Measurements from ENCODE around the gene LHFPL2. TPM values are rescaled to one million over a fixed set of nuclear protein-coding genes. Genes with fewer than 3 reads are reported as not detected.
"Not testable (repeated sequence)": the region's sequence is repeated elsewhere in the genome, so short reads cannot be mapped to it uniquely, and the experiment has no call there.

The LHFPL2 gene
- polyA plus RNA-seq, 1 of the 3 experiments (the other 2 are of a cell fraction), result 10.4 TPM

DNA sequence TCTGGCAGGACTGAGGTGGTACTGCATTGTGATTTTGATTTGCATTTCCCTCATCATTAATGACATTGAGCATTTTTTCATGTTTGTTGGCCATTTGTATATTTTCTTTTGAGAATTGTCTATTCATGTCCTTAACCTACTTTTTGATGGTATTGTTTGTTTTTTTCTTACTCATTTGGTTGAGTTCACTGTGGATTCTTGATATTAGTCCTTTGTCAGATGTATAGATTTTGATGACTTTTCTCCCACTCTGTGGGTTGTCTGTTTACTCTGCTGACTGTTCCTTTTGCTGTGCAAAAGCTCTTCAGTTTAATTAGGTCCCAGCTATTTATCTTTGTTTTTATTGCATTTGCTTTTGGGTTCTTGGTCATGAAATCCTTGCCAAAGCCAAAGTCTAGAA is 25.3 kb upstream of the LHFPL2 start:
- H4K20me1 ChIP-seq (ENCODE audit: insufficient read depth); H3K9ac ChIP-seq; CTCF ChIA-PET; H3K4me2 ChIP-seq; H3K9me2 ChIP-seq; POLR2A ChIA-PET; H3K9me3 ChIP-seq; H3K36me3 ChIP-seq (replicated peaks in 1 of 2; ENCODE audit: control insufficient read depth in 1 of 2, insufficient read depth in 2 of 2, low read length in 1 of 2); H3K27ac ChIP-seq (ENCODE audit: low read depth in 2 of 2, low read length in 1 of 2); H3K4me3 ChIP-seq (ENCODE audit: low read depth in 2 of 2, low read length in 1 of 2); H3K79me2 ChIP-seq (ENCODE audit: insufficient read depth); H2AFZ ChIP-seq (ENCODE audit: low read depth); H3K27me3 ChIP-seq (ENCODE audit: insufficient read depth); DNase-seq: not testable (repeated sequence)
- Histone ChIP-seq H3F3A (replicated peaks; ENCODE audit: insufficient read depth) (peaks cover 23% of the 10 kb centered on the region), H3K4me1 (ENCODE audit: control insufficient read depth in 1 of 2, insufficient read depth in 2 of 2, low read depth in 1 of 2, low read length in 1 of 2) (peaks cover 10 to 18% of the 10 kb centered on the region in 2 experiments)

DNA sequence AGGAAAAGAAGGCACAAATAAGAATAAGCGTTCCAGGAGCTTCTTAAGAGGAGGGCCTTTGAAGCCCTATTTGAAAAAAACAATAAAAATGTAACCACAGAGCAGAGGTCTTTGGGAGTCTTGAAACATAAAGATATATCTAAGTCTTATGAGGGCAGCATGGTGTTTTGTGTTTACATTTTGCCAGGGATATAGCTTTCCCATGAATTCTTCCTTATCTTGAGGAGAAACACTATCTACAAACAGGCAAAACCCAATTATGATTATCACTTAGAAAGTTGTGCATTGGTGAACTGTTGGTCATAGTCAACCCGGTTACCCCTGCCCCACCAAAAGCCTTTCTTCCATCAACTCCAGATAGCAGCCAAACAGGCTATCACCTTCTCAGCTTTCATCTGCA is 23.6 kb upstream of the LHFPL2 start:
- Histone ChIP-seq H3K4me2 (no peak overlapping the region), H3K27me3 (ENCODE audit: insufficient read depth) (no peaks in the 10 kb centered on the region), H3K4me3 (ENCODE audit: low read depth in 2 of 2, low read length in 1 of 2) (no peak overlapping the region), H3K4me1 (ENCODE audit: control insufficient read depth in 1 of 2, insufficient read depth in 2 of 2, low read depth in 1 of 2, low read length in 1 of 2) (peaks cover under 1 to 5% of the 10 kb centered on the region in 2 experiments; a peak in 3 of 4 replicates), H3F3A (replicated peaks; ENCODE audit: insufficient read depth) (peaks cover 7% of the 10 kb centered on the region), H3K9me3 (no peaks in the 10 kb centered on the region), H3K9ac (no peak overlapping the region), H3K79me2 (ENCODE audit: insufficient read depth) (no peaks in the 10 kb centered on the region), H2AFZ (ENCODE audit: low read depth) (no peak overlapping the region), H4K20me1 (ENCODE audit: insufficient read depth) (no peaks in the 10 kb centered on the region), H3K27ac (ENCODE audit: low read depth in 2 of 2, low read length in 1 of 2) (peak overlapping the region in 1 of 2 experiments; percentile 58; a peak in 2 of 4 replicates), H3K9me2 (no peaks in the 10 kb centered on the region), H3K36me3 (replicated peaks in 1 of 2; ENCODE audit: control insufficient read depth in 1 of 2, insufficient read depth in 2 of 2, low read length in 1 of 2) (no peaks in the 10 kb centered on the region)
- POLR2A ChIA-PET, result no interaction called here
- no peak for DNase-seq
- WGBS (ENCODE audit: low lambda C conversion rate), result 81% methylated on average over 2 of the region's 2 CpGs
- CTCF ChIA-PET, result interaction anchor here (0.6 kb wide), 1 partner anchor 40 kb away, joined by 3 read pairs; no protein-coding TSS in a partner anchor
- TF ChIP-seq JUND (IDR thresholded peaks at IDR 0.05) (no peak), RXRA (IDR thresholded peaks at IDR 0.05; ENCODE audit: borderline replicate concordance, low read depth) (no peak), ELF1 (IDR thresholded peaks at IDR 0.05) (no peak), EZH2phosphoT487 (IDR thresholded peaks at IDR 0.05; ENCODE audit: borderline replicate concordance, low read depth) (no peak), GABPA (IDR thresholded peaks at IDR 0.05; ENCODE audit: low read depth) (no peak), FOXM1 (IDR thresholded peaks at IDR 0.05; ENCODE audit: low read depth) (no peak), EP300 (IDR thresholded peaks at IDR 0.05; ENCODE audit: borderline replicate concordance in 1 of 2, low read depth in 1 of 2, low read length in 1 of 2) (no peak), RAD21 (IDR thresholded peaks at IDR 0.05; ENCODE audit: low read length) (no peak), NFIC (IDR thresholded peaks at IDR 0.05; ENCODE audit: borderline replicate concordance) (no peak), MXI1 (IDR thresholded peaks at IDR 0.05; ENCODE audit: low read depth, low read length) (no peak), RCOR1 (IDR thresholded peaks at IDR 0.05; ENCODE audit: low read length) (no peak), SIN3A (IDR thresholded peaks at IDR 0.05; ENCODE audit: borderline replicate concordance, low read depth, low read length) (no peak), TAF1 (IDR thresholded peaks at IDR 0.05; ENCODE audit: borderline replicate concordance, low read depth, low read length) (no peak), MEF2A (IDR thresholded peaks at IDR 0.05; ENCODE audit: borderline replicate concordance, low read depth) (no peak), RFX5 (IDR thresholded peaks at IDR 0.05; ENCODE audit: low read length) (no peak), YY1 (IDR thresholded peaks at IDR 0.05; ENCODE audit: low read depth) (no peak), TEAD4 (IDR thresholded peaks at IDR 0.05; ENCODE audit: borderline replicate concordance, insufficient read depth) (no peak), GATA2 (CRISPR knock-in tag; IDR thresholded peaks at IDR 0.05) (no peak)
- TF ChIP-seq, protein P1, sequence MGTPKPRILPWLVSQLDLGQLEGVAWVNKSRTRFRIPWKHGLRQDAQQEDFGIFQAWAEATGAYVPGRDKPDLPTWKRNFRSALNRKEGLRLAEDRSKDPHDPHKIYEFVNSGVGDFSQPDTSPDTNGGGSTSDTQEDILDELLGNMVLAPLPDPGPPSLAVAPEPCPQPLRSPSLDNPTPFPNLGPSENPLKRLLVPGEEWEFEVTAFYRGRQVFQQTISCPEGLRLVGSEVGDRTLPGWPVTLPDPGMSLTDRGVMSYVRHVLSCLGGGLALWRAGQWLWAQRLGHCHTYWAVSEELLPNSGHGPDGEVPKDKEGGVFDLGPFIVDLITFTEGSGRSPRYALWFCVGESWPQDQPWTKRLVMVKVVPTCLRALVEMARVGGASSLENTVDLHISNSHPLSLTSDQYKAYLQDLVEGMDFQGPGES (IDR thresholded peaks at IDR 0.05; ENCODE audit: low read depth, low read length), result no peak
- TF ChIP-seq, protein P2, sequence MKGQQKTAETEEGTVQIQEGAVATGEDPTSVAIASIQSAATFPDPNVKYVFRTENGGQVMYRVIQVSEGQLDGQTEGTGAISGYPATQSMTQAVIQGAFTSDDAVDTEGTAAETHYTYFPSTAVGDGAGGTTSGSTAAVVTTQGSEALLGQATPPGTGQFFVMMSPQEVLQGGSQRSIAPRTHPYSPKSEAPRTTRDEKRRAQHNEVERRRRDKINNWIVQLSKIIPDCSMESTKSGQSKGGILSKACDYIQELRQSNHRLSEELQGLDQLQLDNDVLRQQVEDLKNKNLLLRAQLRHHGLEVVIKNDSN (IDR thresholded peaks at IDR 0.05; ENCODE audit: borderline replicate concordance, low read depth), result no peak
